ENCODE data around the gene GPR152.
A peak's percentile ranks its signal among the peaks of the same experiment; 100 is the strongest.

Gene GPR152

GRCh38 chr11:67442504-67443404, 9.8 kb downstream of the GPR152 start:
- Histone ChIP-seq H3K27ac (peak overlapping the region; percentile 52 to 98 (median 91)), H3K4me3 (peak overlapping the region; percentile 52 to 86 (median 79))

- Histone ChIP-seq H3K4me3 (no peak overlapping the region), H3K27ac (peak overlapping the region in 5 of 21 experiments; percentile 6 to 98 (median 93))
Measured at GRCh38 chr11:67441731-67442351, 10.7 kb downstream of the GPR152 start.

GRCh38 chr11:67441098-67441563, 11.4 kb downstream of the GPR152 start:
- Histone ChIP-seq H3K4me3 (no peak overlapping the region), H3K27ac (peak overlapping the region in 10 of 21 experiments; percentile 11 to 95 (median 60))

DNA sequence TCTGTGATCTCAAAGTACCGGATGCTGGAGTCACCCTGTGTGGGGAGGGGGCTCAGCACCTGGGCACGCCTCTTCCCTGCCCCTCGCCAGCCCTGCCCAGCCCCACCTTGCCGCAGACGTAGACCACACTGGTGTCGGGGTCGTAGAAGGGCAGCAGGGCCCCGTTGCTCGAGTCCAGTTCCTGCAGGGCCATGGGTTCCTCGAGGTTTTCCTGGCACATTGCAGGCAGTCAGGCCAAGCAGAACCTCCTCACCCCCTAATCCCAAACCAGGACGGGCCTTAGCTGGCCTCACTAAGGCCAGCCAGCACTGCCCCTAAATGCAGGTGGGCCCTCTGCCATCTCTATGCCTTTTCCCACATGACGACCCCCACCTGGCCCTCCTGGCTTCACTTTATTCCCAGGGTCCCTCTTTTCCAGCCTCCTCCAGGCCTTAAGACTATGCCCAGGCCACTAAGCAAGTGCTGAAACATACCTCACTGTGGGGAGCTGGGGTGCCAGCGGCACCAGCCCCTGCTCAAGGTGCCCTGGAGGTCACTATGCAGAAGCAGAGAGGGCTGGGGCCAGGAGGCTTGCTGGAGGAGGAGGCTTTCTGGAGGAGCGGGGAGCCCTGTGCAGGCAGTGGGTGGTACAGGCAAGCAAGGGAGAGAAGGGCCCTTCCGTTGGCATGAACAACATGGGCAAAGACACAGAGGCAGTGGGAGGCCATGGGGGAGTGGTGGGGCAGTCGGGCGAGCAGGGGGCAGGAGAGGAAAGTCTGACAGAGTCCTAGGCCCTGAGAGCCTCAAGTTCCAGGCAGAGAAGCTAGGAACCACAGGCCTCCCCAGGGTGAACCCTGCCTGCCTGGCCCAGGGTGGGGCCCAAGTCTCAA, 12.1 kb downstream of the GPR152 start:
- Histone ChIP-seq H3K4me3 (peak overlapping the region in 1 of 7 experiments; percentile 48), H3K27ac (peak overlapping the region in 15 of 21 experiments; percentile 7 to 97 (median 53))

GRCh38 chr11:67439321-67440228, 13.0 kb downstream of the GPR152 start:
- Histone ChIP-seq H3K4me3 (peak overlapping the region in 2 of 7 experiments; percentile 3 to 48), H3K27ac (peak overlapping the region in 17 of 21 experiments; percentile 3 to 97 (median 68))

DNA sequence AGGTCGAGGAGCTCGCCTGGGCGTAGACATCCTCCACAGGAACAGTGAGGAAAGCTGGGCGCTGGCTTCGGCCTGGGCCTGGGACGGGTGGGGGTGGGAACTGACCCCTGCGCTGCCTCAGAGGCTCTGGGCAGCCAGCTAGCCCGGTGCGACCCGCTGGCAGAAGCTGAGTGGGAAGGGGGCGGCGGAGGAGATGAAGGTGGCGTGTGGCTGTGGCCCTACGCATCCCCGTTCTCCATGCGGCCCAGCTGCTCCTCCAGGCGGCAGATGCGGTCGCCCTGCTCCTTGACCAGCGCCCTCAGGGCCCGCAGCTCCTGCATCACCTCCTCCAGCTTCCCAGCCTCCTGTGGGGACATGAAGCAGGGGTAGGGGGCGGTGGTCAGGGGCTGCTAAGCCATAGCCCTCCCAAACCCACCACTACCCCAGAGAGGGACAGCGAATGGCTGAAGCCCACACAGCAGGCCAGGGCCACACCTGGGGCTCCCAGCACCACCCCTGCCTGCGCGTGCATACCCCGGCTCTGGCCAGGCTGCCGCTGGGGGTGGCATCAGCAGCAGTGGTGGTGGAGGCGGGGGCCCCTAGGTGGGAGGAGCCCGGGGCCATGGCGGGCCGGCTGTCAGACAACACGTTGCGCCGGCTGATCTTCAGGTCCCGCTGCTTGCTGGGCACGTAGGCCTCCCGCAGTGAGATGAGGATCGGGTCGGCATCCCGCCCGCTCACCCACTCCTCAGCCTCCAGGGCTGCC, 14.2 kb downstream of the GPR152 start:
- Histone ChIP-seq H3K4me3 (peak overlapping the region; percentile 19 to 48 (median 34)), H3K27ac (peak overlapping the region in 18 of 21 experiments; percentile 6 to 97 (median 74))

GRCh38 chr11:67437809-67438157, 14.7 kb downstream of the GPR152 start:
- Histone ChIP-seq H3K27ac (peak overlapping the region in 16 of 21 experiments; percentile 21 to 97 (median 80)), H3K4me3 (peak overlapping the region; percentile 19 to 48 (median 34))

- Histone ChIP-seq H3K4me3 (peak within 1 kb of the TSS; percentile 19 to 48 (median 34)), H3K27ac (peak within 1 kb of the TSS in 20 of 21 experiments; percentile 6 to 97 (median 70))
Measured at GRCh38 chr11:67437082-67437808, 15.3 kb downstream of the GPR152 start, which contains the start of gene PTPRCAP. TSS of gene PTPRCAP (minus strand) at chr11:67437682. CDS start at chr11:67437619, 63 bp downstream.

- Histone ChIP-seq H3K27ac (peak overlapping the region in 16 of 21 experiments; percentile 6 to 97 (median 80)), H3K4me3 (peak overlapping the region; percentile 19 to 48 (median 34))
Measured at GRCh38 chr11:67436459-67437081, 16.0 kb downstream of the GPR152 start.

GRCh38 chr11:67435727-67436458, 16.6 kb downstream of the GPR152 start:
- Histone ChIP-seq H3K4me3 (peak overlapping the region; percentile 19 to 48 (median 34)), H3K27ac (peak overlapping the region in 16 of 21 experiments; percentile 6 to 97 (median 74))

DNA sequence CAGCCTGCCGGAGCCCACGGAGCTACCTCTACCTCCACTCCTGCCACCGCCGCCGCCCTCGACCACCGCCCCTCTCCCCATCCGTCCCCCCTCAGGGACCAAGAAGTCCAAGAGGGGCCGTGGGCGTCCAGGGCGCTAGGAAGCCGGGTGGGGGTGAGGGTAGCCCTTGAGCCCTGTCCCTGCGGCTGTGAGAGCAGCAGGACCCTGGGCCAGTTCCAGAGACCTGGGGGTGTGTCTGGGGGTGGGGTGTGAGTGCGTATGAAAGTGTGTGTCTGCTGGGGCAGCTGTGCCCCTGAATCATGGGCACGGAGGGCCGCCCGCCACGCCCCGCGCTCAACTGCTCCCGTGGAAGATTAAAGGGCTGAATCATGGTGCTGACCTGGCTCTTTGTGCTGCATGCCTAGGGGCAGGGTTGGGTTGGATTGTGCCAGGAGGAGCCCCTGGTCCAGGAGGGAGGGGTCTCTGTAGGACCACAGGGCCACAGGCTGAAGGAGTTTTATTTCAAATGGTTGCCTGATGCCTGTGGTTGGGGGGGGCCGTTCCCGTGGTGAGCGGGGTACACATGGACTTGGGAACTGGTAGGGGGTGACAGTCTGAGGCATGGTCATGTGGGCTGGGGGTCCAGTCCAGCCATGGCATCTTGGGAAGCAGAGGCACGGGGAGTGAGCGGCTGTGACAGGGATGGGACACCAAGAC, 17.4 kb downstream of the GPR152 start:
- Histone ChIP-seq H3K27ac (peak overlapping the region in 13 of 21 experiments; percentile 14 to 97 (median 80)), H3K4me3 (peak overlapping the region in 4 of 7 experiments; percentile 26 to 48 (median 38))

DNA sequence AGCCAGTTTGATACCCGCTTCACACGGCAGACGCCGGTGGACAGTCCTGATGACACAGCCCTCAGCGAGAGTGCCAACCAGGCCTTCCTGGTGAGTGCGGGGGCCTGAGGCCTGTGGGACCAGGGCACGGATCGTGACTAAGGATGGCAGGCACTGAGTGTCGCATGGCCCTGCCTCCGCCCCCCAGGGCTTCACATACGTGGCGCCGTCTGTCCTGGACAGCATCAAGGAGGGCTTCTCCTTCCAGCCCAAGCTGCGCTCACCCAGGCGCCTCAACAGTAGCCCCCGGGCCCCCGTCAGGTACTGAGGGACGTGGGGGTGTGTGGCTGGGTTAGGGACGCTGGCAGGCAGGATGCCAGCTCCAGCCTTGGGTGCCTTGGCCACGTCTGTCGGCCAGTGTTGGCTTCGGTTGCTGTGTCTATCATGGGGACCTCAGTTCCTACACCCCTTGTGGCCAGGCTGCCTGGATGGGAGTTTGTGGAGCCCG, 18.1 kb downstream of the GPR152 start:
- Histone ChIP-seq H3K27ac (peak overlapping the region in 10 of 21 experiments; percentile 14 to 97 (median 60)), H3K4me3 (peak overlapping the region in 1 of 7 experiments; percentile 5)

DNA sequence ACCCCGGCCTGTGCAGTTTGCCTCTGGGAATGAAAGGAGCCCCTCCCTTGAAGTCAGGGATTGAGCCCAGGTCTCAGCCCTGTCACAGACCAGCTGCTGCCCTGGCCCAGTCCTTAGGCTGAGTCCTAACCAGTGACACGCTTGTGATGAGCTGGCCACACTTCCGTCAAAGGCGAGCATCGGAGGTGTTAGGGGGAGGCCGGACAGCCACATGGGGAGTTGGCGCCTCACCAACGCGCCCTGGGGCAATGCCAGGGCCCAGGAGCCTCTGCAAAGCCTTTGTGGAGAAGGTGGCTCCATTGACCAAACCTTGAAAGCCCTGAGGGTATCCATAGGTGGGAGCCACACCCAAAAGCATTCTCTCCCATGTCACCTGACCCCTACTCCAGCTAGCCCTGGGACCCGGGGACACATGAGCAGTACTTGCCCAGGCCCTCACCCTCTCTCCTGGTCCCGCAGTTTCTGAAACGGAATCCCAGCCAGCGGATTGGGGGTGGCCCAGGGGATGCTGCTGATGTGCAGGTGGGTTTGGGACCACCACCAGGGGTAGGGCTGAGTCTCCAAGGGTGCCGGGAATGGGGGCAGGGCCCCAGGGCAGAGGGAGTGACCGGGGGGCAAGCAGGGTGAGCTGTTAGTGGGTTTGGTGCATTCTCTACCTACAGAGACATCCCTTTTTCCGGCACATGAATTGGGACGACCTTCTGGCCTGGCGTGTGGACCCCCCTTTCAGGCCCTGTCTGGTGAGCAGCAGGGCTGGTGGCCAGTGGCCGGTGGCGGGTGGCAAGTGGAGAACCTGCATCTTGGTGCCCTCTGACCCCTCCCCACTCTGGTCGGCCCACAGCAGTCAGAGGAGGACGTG, 18.8 kb downstream of the GPR152 start:
- Histone ChIP-seq H3K27ac (peak overlapping the region in 10 of 21 experiments; percentile 12 to 97 (median 51)), H3K4me3 (no peak overlapping the region)
